Peyer's patch (tissue), 4 donors: ENCODE measurements around the gene SORCS1. TPM values are rescaled to one million over a fixed set of nuclear protein-coding genes. Genes with fewer than 3 reads are reported as not detected.

ENCODE experiments used
- DNase-seq, 3 donors: peaks; one replicate each; pipeline ENCODE4 v3.0.0-alpha.2; 2017 to 2019
- H3K27ac ChIP-seq, 4 donors: fragments of 200-600 bp; sonication (generic); one replicate each; pipeline ENCODE4 v1.5.1; 2016 to 2019
- H3K27me3 ChIP-seq, 2 donors: fragments of 200-600 bp; sonication (generic); one replicate each; pipeline ENCODE4 v1.5.1; 2019
- H3K36me3 ChIP-seq, 3 donors: fragments of 200-600 bp; sonication (generic); one replicate each; pipeline ENCODE4 v1.5.1; 2016 to 2019
- H3K4me1 ChIP-seq, 4 donors: fragments of 200-600 bp; sonication (generic); one replicate each; pipeline ENCODE4 v1.5.1; 2016 to 2019
- H3K4me3 ChIP-seq, 4 donors: fragments of 200-600 bp; sonication (generic); 1 replicate in 3 of 4; 2 replicates in 1 of 4; pipeline ENCODE4 v1.5.1; 2016 to 2019; ENCODE audit warnings: mild to moderate bottlenecking in 1 of 4
- H3K9me3 ChIP-seq, 4 donors: fragments of 200-600 bp; sonication (generic); one replicate each; pipeline ENCODE4 v1.5.1; 2016 to 2019; ENCODE audit warnings: mild to moderate bottlenecking in 1 of 4
- POLR2A ChIP-seq, 2 donors: fragments of 450-650 bp; IDR thresholded peaks; one replicate each; pipeline ENCODE4 v1.5.1; 2017; ENCODE audit warnings: antibody characterized with exemption in 2 of 2, mild to moderate bottlenecking in 2 of 2, moderate library complexity in 2 of 2
- total RNA-seq, 4 donors: library from RNA; depleted of rRNA; stranded (reverse); fragments of >200 nt; gene quantifications; one replicate each; pipeline ENCODE4 v1.1.0, GENCODE V29; 2016
- TF ChIP-seq, protein P1 (sequence below), 6 experiments: fragments of 450-650 bp in 4 of 6; fragments of 200-600 bp in 2 of 6; sonication (generic) in 1 of 6; IDR thresholded peaks; one replicate each; pipeline ENCODE4 v1.5.1; 2017 to 2019; ENCODE audit warnings: antibody characterized with exemption in 6 of 6, mild to moderate bottlenecking in 3 of 6, moderate library complexity in 1 of 6

SORCS1 gene
- total RNA-seq, 4 donors from 2014 or later, result 0.53 to 5.9 (median 2.4) TPM

DNA sequence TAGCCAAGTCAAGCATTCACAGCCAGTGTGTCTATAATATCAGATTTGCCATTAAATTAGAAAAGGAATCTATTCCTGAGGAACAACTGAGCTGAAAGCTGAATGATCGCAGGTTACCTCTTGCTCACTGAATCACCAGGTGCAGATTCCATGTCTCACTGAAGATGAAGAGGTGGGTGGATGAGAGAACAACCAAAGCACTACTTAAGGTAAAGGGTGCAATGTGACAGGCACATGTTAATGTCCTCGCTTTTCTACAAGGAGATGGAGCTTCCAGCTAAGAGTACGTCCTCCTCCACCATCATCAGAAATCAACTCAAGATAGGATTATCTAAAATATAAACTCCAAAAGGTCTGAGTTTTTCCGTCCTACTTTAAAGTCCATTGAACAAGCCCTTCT, 4.6 kb downstream of the SORCS1 start:
- Histone ChIP-seq H3K27me3 (no peaks in the 10 kb centered on the region), H3K9me3 (no peaks in the 10 kb centered on the region), H3K4me1 (no peaks in the 10 kb centered on the region), H3K4me3 (no peak overlapping the region), H3K36me3 (no peaks in the 10 kb centered on the region), H3K27ac (no peak overlapping the region)
- no peak for DNase-seq
- TF ChIP-seq POLR2A (IDR thresholded peaks at IDR 0.05), result no peak
- TF ChIP-seq, protein P1, sequence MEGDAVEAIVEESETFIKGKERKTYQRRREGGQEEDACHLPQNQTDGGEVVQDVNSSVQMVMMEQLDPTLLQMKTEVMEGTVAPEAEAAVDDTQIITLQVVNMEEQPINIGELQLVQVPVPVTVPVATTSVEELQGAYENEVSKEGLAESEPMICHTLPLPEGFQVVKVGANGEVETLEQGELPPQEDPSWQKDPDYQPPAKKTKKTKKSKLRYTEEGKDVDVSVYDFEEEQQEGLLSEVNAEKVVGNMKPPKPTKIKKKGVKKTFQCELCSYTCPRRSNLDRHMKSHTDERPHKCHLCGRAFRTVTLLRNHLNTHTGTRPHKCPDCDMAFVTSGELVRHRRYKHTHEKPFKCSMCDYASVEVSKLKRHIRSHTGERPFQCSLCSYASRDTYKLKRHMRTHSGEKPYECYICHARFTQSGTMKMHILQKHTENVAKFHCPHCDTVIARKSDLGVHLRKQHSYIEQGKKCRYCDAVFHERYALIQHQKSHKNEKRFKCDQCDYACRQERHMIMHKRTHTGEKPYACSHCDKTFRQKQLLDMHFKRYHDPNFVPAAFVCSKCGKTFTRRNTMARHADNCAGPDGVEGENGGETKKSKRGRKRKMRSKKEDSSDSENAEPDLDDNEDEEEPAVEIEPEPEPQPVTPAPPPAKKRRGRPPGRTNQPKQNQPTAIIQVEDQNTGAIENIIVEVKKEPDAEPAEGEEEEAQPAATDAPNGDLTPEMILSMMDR (IDR thresholded peaks at IDR 0.05), result no peak

DNA sequence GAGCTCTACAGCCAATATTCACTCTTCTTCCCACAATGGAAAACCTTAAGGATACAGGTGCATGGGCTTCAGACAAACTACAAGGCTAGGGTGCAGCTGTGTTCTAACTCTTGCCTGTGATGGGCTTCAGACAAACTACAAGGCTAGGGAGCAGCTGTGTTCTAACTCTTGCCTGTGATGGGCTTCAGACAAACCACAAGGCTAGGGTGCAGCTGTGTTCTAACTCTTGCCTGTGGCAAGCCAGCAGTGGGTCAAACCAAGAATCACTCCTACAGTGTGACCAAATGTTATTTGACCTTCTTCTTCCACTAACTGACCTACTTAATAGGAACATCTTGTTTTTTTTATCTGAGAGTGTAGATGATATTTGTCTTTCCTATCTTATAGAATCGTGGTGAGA, 7.4 kb downstream of the SORCS1 start:
- no peak overlapping the region for H3K27ac ChIP-seq
- H3K27me3 ChIP-seq, result no peaks in the 10 kb centered on the region
- peaks cover 0 to 1% (median 0%) of the 10 kb centered on the region in 4 donors for H3K9me3 ChIP-seq
- no peak for DNase-seq
- H3K4me1 ChIP-seq, result no peaks in the 10 kb centered on the region
- no peak for TF ChIP-seq POLR2A (IDR thresholded peaks at IDR 0.05)
- TF ChIP-seq, protein P1 (IDR thresholded peaks at IDR 0.05), result no peak
- H3K36me3 ChIP-seq, result no peaks in the 10 kb centered on the region
- H3K4me3 ChIP-seq, result no peak overlapping the region

DNA sequence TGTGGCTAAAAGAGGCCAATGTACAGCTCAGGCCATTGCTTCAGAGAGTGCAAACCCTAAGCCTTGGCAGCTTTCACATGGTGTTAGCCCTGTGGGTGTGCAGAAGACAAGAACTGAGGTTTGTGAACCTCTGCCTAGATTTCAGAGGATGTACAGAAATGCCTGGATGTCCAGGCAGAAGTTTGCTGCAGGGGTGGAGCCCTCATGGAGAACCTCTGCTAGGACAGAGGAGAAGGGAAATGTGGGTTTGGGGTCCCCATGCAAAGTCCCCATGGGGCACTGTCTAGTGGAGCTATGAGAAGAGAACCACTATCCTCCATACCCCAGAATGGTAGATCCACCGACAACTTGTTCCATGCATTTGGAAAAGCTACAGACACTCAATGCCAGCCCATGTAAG, 12.4 kb downstream of the SORCS1 start:
- H3K4me1 ChIP-seq, result no peaks in the 10 kb centered on the region
- no peaks in the 10 kb centered on the region for H3K36me3 ChIP-seq
- H3K27me3 ChIP-seq, result no peaks in the 10 kb centered on the region
- TF ChIP-seq, protein P1 (IDR thresholded peaks at IDR 0.05), result no peak
- TF ChIP-seq POLR2A (IDR thresholded peaks at IDR 0.05), result no peak
- H3K4me3 ChIP-seq, result no peak overlapping the region
- peaks cover 0 to 7% (median 0%) of the 10 kb centered on the region in 4 donors for H3K9me3 ChIP-seq
- no peak for DNase-seq
- H3K27ac ChIP-seq, result no peak overlapping the region

DNA sequence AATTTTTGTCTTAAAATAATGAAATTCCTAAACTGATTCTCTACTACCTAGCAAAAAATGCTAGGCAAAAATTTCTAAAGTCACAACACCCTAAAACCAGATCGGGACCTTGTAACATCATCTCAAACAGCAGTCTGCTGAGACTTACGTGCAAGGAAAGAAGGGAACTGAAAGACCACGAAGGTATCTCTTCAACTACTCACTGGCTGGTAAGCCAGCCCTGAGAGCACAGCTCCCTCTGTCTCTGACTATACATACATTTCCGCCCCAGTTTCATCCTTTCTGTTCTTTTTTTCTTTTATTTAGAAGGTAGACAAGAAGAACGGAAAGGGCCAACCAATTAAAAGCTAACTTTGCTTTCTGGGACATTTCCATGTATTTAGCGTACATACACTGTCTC, 15.6 kb downstream of the SORCS1 start:
- Histone ChIP-seq H3K4me1 (no peaks in the 10 kb centered on the region), H3K27ac (no peak overlapping the region), H3K36me3 (no peaks in the 10 kb centered on the region), H3K4me3 (no peak overlapping the region), H3K27me3 (no peaks in the 10 kb centered on the region), H3K9me3 (peaks cover 0 to 7% (median 0%) of the 10 kb centered on the region in 4 donors)
- no peak for TF ChIP-seq POLR2A (IDR thresholded peaks at IDR 0.05)
- TF ChIP-seq, protein P1 (IDR thresholded peaks at IDR 0.05), result no peak
- DNase-seq, result no peak

DNA sequence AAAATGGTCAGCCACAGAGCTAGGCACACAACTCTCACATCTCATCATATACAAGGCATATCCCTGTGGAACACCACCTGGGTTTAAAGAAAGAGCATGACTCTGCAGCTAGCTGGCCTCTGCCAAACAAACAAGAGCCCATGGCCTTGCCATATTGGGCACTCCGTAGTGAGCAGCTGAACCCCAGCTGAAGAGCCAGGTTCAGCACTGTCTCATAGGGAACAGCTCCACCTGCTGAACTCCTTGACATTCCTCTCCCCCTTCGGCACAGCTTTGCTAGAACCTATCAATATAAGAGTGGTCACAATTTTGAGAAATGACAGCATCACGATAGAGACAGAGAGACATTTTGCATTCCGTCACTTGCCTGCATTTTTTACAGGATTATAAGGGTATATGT, 20.0 kb downstream of the SORCS1 start:
- no peaks in the 10 kb centered on the region for H3K9me3 ChIP-seq
- TF ChIP-seq, protein P1 (IDR thresholded peaks at IDR 0.05), result no peak
- no peak for TF ChIP-seq POLR2A (IDR thresholded peaks at IDR 0.05)
- H3K36me3 ChIP-seq, result no peaks in the 10 kb centered on the region
- H3K27ac ChIP-seq, result no peak overlapping the region
- no peak for DNase-seq
- H3K4me1 ChIP-seq, result no peaks in the 10 kb centered on the region
- no peaks in the 10 kb centered on the region for H3K27me3 ChIP-seq
- H3K4me3 ChIP-seq, result no peak overlapping the region

DNA sequence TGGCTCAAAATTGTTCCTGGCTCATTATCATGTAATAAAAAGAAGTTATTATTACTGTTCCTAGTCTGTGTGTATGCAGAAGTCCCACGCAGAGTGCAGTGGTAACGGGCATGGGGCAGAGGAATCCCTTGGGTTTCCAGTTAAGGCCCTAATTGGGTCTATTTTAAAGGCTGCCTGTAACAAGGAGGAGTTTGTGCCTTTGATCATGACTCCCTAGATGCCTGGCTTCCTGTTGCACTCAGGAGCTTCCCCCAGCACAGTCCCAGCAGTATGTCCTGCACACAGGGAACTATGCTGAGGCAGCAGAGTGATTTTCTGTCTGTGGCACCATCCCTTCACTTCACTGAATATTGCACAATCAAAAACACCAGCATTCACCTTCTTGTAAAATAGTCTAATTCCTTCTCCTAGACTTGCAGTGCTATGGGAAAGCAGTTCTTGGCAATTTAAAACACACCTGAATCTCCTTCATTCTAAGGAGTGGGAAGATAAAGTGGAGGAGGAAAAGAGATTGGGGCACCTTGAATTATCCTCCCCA, 22.9 kb downstream of the SORCS1 start:
- Histone ChIP-seq H3K9me3 (no peaks in the 10 kb centered on the region), H3K4me3 (no peak overlapping the region), H3K27ac (no peak overlapping the region), H3K36me3 (no peaks in the 10 kb centered on the region), H3K4me1 (no peaks in the 10 kb centered on the region), H3K27me3 (no peaks in the 10 kb centered on the region)
- DNase-seq, result no peak
- TF ChIP-seq, protein P1 (IDR thresholded peaks at IDR 0.05), result no peak
- TF ChIP-seq POLR2A (IDR thresholded peaks at IDR 0.05), result no peak
